T-helper 1 cell (primary cell): ENCODE measurements around the gene DSG4.

Experiments
- DNase-seq, 5 donors: peaks; one replicate each; pipeline ENCODE4 v3.0.0-alpha.2; 2012 to 2020

DSG4 gene

GRCh38 chr18:31409276-31409675 lies 32.7 kb downstream of the DSG4 start:
- no peak for DNase-seq

GRCh38 chr18:31410716-31411483 lies 34.3 kb downstream of the DSG4 start:
- DNase-seq = no peak

GRCh38 chr18:31413137-31413536 lies 36.6 kb downstream of the DSG4 start:
- DNase-seq = no peak

GRCh38 chr18:31417850-31418249 lies 41.3 kb downstream of the DSG4 start:
- DNase-seq = no peak

- DNase-seq = no peak
Observed at GRCh38 chr18:31419457-31419932, 42.9 kb downstream of the DSG4 start.

GRCh38 chr18:31420032-31420431 lies 43.5 kb downstream of the DSG4 start:
- no peak for DNase-seq

- no peak for DNase-seq
Observed at GRCh38 chr18:31420524-31420923, 43.9 kb downstream of the DSG4 start.

- DNase-seq = no peak
Observed at GRCh38 chr18:31424383-31424988, 47.9 kb downstream of the DSG4 start.

GRCh38 chr18:31426021-31426420 lies 49.4 kb downstream of the DSG4 start:
- no peak for DNase-seq

GRCh38 chr18:31426871-31427406 lies 50.4 kb downstream of the DSG4 start:
- no peak for DNase-seq

- no peak for DNase-seq
Observed at GRCh38 chr18:31428211-31428610, 51.6 kb downstream of the DSG4 start.

GRCh38 chr18:31429623-31430022 lies 53.0 kb downstream of the DSG4 start:
- DNase-seq = no peak

- DNase-seq = no peak
Observed at GRCh38 chr18:31430072-31430471, 53.5 kb downstream of the DSG4 start.

- DNase-seq = no peak
Observed at GRCh38 chr18:31430554-31430953, 54.0 kb downstream of the DSG4 start.

- DNase-seq = no peak
Observed at GRCh38 chr18:31432316-31432715, 55.7 kb downstream of the DSG4 start.

GRCh38 chr18:31436825-31437224 lies 60.2 kb downstream of the DSG4 start:
- DNase-seq = no peak

- DNase-seq = no peak
Observed at GRCh38 chr18:31438402-31438801, 61.8 kb downstream of the DSG4 start.

- DNase-seq = no peak
Observed at GRCh38 chr18:31439807-31440325, 63.3 kb downstream of the DSG4 start.

GRCh38 chr18:31440787-31441186 lies 64.2 kb downstream of the DSG4 start:
- no peak for DNase-seq

GRCh38 chr18:31441493-31441892 lies 64.9 kb downstream of the DSG4 start:
- DNase-seq = no peak

GRCh38 chr18:31444142-31444541 lies 67.6 kb downstream of the DSG4 start:
- DNase-seq = no peak

- DNase-seq = no peak
Observed at GRCh38 chr18:31445908-31446307, 69.3 kb downstream of the DSG4 start.

GRCh38 chr18:31446854-31447253 lies 70.3 kb downstream of the DSG4 start:
- DNase-seq = no peak
